HEK293 (cell line): ENCODE results near the gene SPACA6.

ENCODE experiments used
- CTCF ChIA-PET: fragments of 350-600 bp; formaldehyde crosslinking; extraction: SDS; loops from one replicate; lab custom pipeline; 2021; ENCODE audit warnings: antibody characterized with exemption; lab: Yijun Ruan, JAX
- POLR2A ChIA-PET: fragments of 300-600 bp; formaldehyde crosslinking; extraction: SDS; loops from one replicate; lab custom pipeline; 2020; ENCODE audit warnings: antibody characterized with exemption, inconsistent platforms; lab: Yijun Ruan, JAX
- H3K27ac ChIP-seq: fragments of 200-500 bp; sonication (Bioruptor generic); 2 replicates; pipeline ENCODE4 v1.5.1; 2014; ENCODE audit warnings: low read depth, low read length, control low read depth, inconsistent platforms; ENCODE audit errors: extremely low read depth
- H3K36me3 ChIP-seq, 2 experiments: fragments of 200-500 bp in 1 of 2; sonication (Bioruptor generic) in 1 of 2; 1 replicate in 1 of 2; 2 replicates in 1 of 2; pipeline ENCODE4 v1.5.1; 2014 to 2017; ENCODE audit warnings: inconsistent platforms in 2 of 2, low read length in 2 of 2; ENCODE audit not compliant: control insufficient read depth in 2 of 2, insufficient read depth in 1 of 2
- H3K4me1 ChIP-seq: fragments of 200-500 bp; sonication (Bioruptor generic); 2 replicates; pipeline ENCODE4 v1.5.1; 2014; ENCODE audit warnings: mild to moderate bottlenecking, low read length, inconsistent platforms; ENCODE audit not compliant: control insufficient read depth, insufficient read depth
- H3K4me3 ChIP-seq: 2 replicates; pipeline ENCODE4 v1.5.1; 2011; ENCODE audit warnings: low read depth, mild to moderate bottlenecking, control low read depth, low read length, moderate library complexity
- H3K9me3 ChIP-seq: fragments of 200-500 bp; sonication (Bioruptor generic); 2 replicates; pipeline ENCODE4 v1.5.1; 2014; ENCODE audit warnings: low read depth, low read length, inconsistent platforms; ENCODE audit not compliant: control insufficient read depth, insufficient read depth
- BCL11B ChIP-seq: fragments of 450-650 bp; formaldehyde crosslinking; IDR thresholded peaks from 2 replicates; pipeline ENCODE4 v1.5.1; 2016; ENCODE audit warnings: low read depth, missing biosample characterization, missing genetic modification characterization
- CTCF ChIP-seq: fragments of 450-650 bp; formaldehyde crosslinking; IDR thresholded peaks from 2 replicates; pipeline ENCODE4 v1.5.1; 2016; ENCODE audit warnings: missing biosample characterization, missing genetic modification characterization
- EGR2 ChIP-seq: fragments of 450-650 bp; formaldehyde crosslinking; IDR thresholded peaks from 2 replicates; pipeline ENCODE4 v1.5.1; 2016; ENCODE audit warnings: low read depth, missing biosample characterization, missing genetic modification characterization
- GLIS1 ChIP-seq: fragments of 450-650 bp; formaldehyde crosslinking; IDR thresholded peaks from 2 replicates; pipeline ENCODE4 v1.5.1; 2016; ENCODE audit warnings: missing biosample characterization, missing genetic modification characterization
- GLIS2 ChIP-seq: fragments of 450-650 bp; formaldehyde crosslinking; IDR thresholded peaks from 2 replicates; pipeline ENCODE4 v1.5.1; 2016; ENCODE audit warnings: missing biosample characterization, missing genetic modification characterization
- HOXD13 ChIP-seq: sonication (generic); formaldehyde crosslinking; IDR thresholded peaks from 2 replicates; pipeline ENCODE4 v1.8.0; 2022; ENCODE audit warnings: missing genetic modification reagents, borderline replicate concordance
- KLF1 ChIP-seq: fragments of 450-650 bp; formaldehyde crosslinking; IDR thresholded peaks from 2 replicates; pipeline ENCODE4 v1.5.1; 2016; ENCODE audit warnings: missing biosample characterization, missing genetic modification characterization
- KLF9 ChIP-seq: fragments of 450-650 bp; formaldehyde crosslinking; IDR thresholded peaks from 2 replicates; pipeline ENCODE4 v1.5.1; 2016; ENCODE audit warnings: missing biosample characterization, missing genetic modification characterization, low read depth
- OVOL3 ChIP-seq: fragments of 450-650 bp; formaldehyde crosslinking; IDR thresholded peaks from 2 replicates; pipeline ENCODE4 v1.5.1; 2016; ENCODE audit warnings: missing biosample characterization, missing genetic modification characterization
- PATZ1 ChIP-seq: fragments of 450-650 bp; formaldehyde crosslinking; IDR thresholded peaks from 2 replicates; pipeline ENCODE4 v1.5.1; 2016; ENCODE audit warnings: missing biosample characterization, missing genetic modification characterization
- WT1 ChIP-seq: fragments of 450-650 bp; formaldehyde crosslinking; IDR thresholded peaks from 2 replicates; pipeline ENCODE4 v1.5.1; 2016; ENCODE audit warnings: missing biosample characterization, missing genetic modification characterization
- ZBTB1 ChIP-seq: fragments of 450-650 bp; formaldehyde crosslinking; IDR thresholded peaks from 2 replicates; pipeline ENCODE4 v1.5.1; 2016; ENCODE audit warnings: missing biosample characterization, missing genetic modification characterization
- ZBTB10 ChIP-seq: fragments of 450-650 bp; formaldehyde crosslinking; IDR thresholded peaks from 2 replicates; pipeline ENCODE4 v1.5.1; 2016; ENCODE audit warnings: missing biosample characterization, missing genetic modification characterization
- ZBTB26 ChIP-seq: fragments of 450-650 bp; formaldehyde crosslinking; optimal IDR thresholded peaks from 2 replicates; pipeline ENCODE3; 2016; ENCODE audit warnings: missing biosample characterization, mild to moderate bottlenecking, missing genetic modification characterization
- ZBTB48 ChIP-seq: fragments of 450-650 bp; formaldehyde crosslinking; IDR thresholded peaks from 2 replicates; pipeline ENCODE4 v1.5.1; 2016; ENCODE audit warnings: missing biosample characterization, missing genetic modification characterization
- ZFHX2 ChIP-seq: fragments of 450-650 bp; formaldehyde crosslinking; conservative IDR thresholded peaks from 2 replicates; pipeline ENCODE4 v1.5.1; 2016; ENCODE audit warnings: missing biosample characterization, missing genetic modification characterization
- ZFP41 ChIP-seq: fragments of 450-650 bp; formaldehyde crosslinking; IDR thresholded peaks from 2 replicates; pipeline ENCODE4 v1.5.1; 2016; ENCODE audit warnings: missing biosample characterization, missing genetic modification characterization, borderline replicate concordance
- ZIC2 ChIP-seq: fragments of 450-650 bp; formaldehyde crosslinking; IDR thresholded peaks from 2 replicates; pipeline ENCODE4 v1.5.1; 2016; ENCODE audit warnings: missing biosample characterization, missing genetic modification characterization
- ZNF324 ChIP-seq: fragments of 450-650 bp; formaldehyde crosslinking; IDR thresholded peaks from 2 replicates; pipeline ENCODE4 v1.5.1; 2016; ENCODE audit warnings: missing biosample characterization, missing genetic modification characterization
- ZNF341 ChIP-seq: fragments of 450-650 bp; formaldehyde crosslinking; IDR thresholded peaks from 2 replicates; pipeline ENCODE4; 2016; ENCODE audit warnings: low read depth, missing biosample characterization, missing genetic modification characterization
- ZNF510 ChIP-seq: fragments of 450-650 bp; formaldehyde crosslinking; IDR thresholded peaks from 2 replicates; pipeline ENCODE4 v1.5.1; 2018; ENCODE audit warnings: mild to moderate bottlenecking, missing genetic modification characterization, missing biosample characterization; ENCODE audit not compliant: insufficient replicate concordance
- ZNF513 ChIP-seq: fragments of 450-650 bp; IDR thresholded peaks from 2 replicates; pipeline ENCODE4 v1.5.1; 2018; ENCODE audit warnings: missing biosample characterization, missing genetic modification characterization
- ZNF521 ChIP-seq: fragments of 450-650 bp; formaldehyde crosslinking; IDR thresholded peaks from 2 replicates; pipeline ENCODE4 v1.5.1; 2017; ENCODE audit warnings: missing biosample characterization, mild to moderate bottlenecking, missing genetic modification characterization
- ZNF544 ChIP-seq: fragments of 450-650 bp; formaldehyde crosslinking; IDR thresholded peaks from 2 replicates; pipeline ENCODE4 v1.5.0; 2017; ENCODE audit warnings: missing biosample characterization, missing genetic modification characterization
- ZNF600 ChIP-seq: fragments of 450-650 bp; formaldehyde crosslinking; IDR thresholded peaks from 2 replicates; pipeline ENCODE4 v1.5.1; 2016; ENCODE audit warnings: missing biosample characterization, missing genetic modification characterization
- ZNF701 ChIP-seq: fragments of 450-650 bp; formaldehyde crosslinking; IDR thresholded peaks from 2 replicates; pipeline ENCODE4 v1.5.1; 2016; ENCODE audit warnings: missing biosample characterization, missing genetic modification characterization
- ZNF76 ChIP-seq: fragments of 450-650 bp; formaldehyde crosslinking; IDR thresholded peaks from 2 replicates; pipeline ENCODE4; 2016; ENCODE audit warnings: low read depth, missing biosample characterization, missing genetic modification characterization, borderline replicate concordance
- ZNF843 ChIP-seq: fragments of 450-650 bp; formaldehyde crosslinking; IDR thresholded peaks from 2 replicates; pipeline ENCODE4 v1.5.1; 2016; ENCODE audit warnings: missing biosample characterization, missing genetic modification characterization
- ZXDB ChIP-seq: fragments of 450-650 bp; formaldehyde crosslinking; IDR thresholded peaks from 2 replicates; pipeline ENCODE4 v1.5.1; 2016; ENCODE audit warnings: missing biosample characterization, missing genetic modification characterization

The SPACA6 gene

GRCh38 chr19:51690454-51691073 is 2.6 kb upstream of the SPACA6 start:
- H3K36me3 ChIP-seq = peaks cover 9 to 26% of the 10 kb centered on the region in 2 experiments; a peak in 2 of 3 replicates
- H3K9me3 ChIP-seq = no peaks in the 10 kb centered on the region
- ChIA-PET POLR2A (interaction anchor here (0.6 to 1.9 kb wide), 6 partner anchors 8 to 764 kb away, joined by 4 to 23 read pairs (median 6); no protein-coding TSS in a partner anchor), CTCF (interaction anchor here (0.6 kb wide), 1 partner anchor 670 kb away, joined by 4 read pairs; no protein-coding TSS in a partner anchor)
- H3K4me1 ChIP-seq = peaks cover 17% of the 10 kb centered on the region
- peak overlapping the region; percentile 91 for H3K27ac ChIP-seq
- H3K4me3 ChIP-seq = peak overlapping the region; percentile 83
- TF ChIP-seq EGR2 (tag by site-specific recombination) (peak; percentile 86), ZNF544 (tag by site-specific recombination) (no peak), ZBTB10 (tag by site-specific recombination) (peak; percentile 94), CTCF (tag by site-specific recombination) (no peak), KLF9 (tag by site-specific recombination) (peak; percentile 71; the same call in 1 of the 2 replicates), ZBTB48 (peak; percentile 58; the same call in 1 of the 2 replicates), ZFHX2 (tag by site-specific recombination) (peak; percentile 93; the same call in 1 of the 2 replicates), ZIC2 (peak; percentile 65), ZNF521 (tag by site-specific recombination) (no peak), WT1 (tag by site-specific recombination) (peak; percentile 29; the same call in 1 of the 2 replicates), ZNF701 (no peak), ZNF843 (tag by site-specific recombination) (no peak), GLIS2 (tag by site-specific recombination) (peak; percentile 90), ZBTB26 (tag by site-specific recombination) (peak; percentile 15), ZBTB1 (tag by site-specific recombination) (no peak), ZNF513 (tag by site-specific recombination) (peak; percentile 70), PATZ1 (tag by site-specific recombination) (peak; percentile 92), HOXD13 (CRISPR knock-in tag) (no peak), KLF1 (peak; percentile 81; the same call in 1 of the 2 replicates), ZNF324 (peak; percentile 36; the same call in 1 of the 2 replicates), OVOL3 (0 out of 2 replicates have a peak, but pooled peaks have one; percentile 33), ZNF76 (peak; percentile 84), ZNF510 (tag by site-specific recombination) (no peak), ZNF341 (tag by site-specific recombination) (peak; percentile 51), ZFP41 (tag by site-specific recombination) (no peak), GLIS1 (peak; percentile 64), ZNF600 (no peak), ZXDB (tag by site-specific recombination) (peak; percentile 53), BCL11B (peak; percentile 63; the same call in 1 of the 2 replicates)
